Thoracic aorta (tissue), 2 donors: ENCODE data around the gene ARHGDIA. TPM values are rescaled to one million over a fixed set of nuclear protein-coding genes. Genes with fewer than 3 reads are reported as not detected.

ENCODE experiments used
- ATAC-seq: fragments of 150-250 bp; one replicate; pipeline ENCODE4 v1.8.0; 2017; ENCODE audit warnings: low read depth; ENCODE audit not compliant: insufficient number of reproducible peaks, low FRiP score
- DNase-seq: peaks from one replicate; pipeline ENCODE4 v3.0.0-alpha.2; 2020; ENCODE audit warnings: low spot score
- H3K27ac ChIP-seq, 2 donors: fragments of 200-600 bp; sonication (generic); 1 replicate in 1 of 2; 2 replicates in 1 of 2; pipeline ENCODE4 v1.5.1; 2016; ENCODE audit warnings: mild to moderate bottlenecking in 2 of 2, moderate library complexity in 2 of 2
- H3K27me3 ChIP-seq: fragments of 200-600 bp; sonication (generic); replicated peaks from 2 replicates; pipeline ENCODE4 v1.6.0; 2016; ENCODE audit warnings: mild to moderate bottlenecking; ENCODE audit not compliant: insufficient read depth
- H3K36me3 ChIP-seq: fragments of 200-600 bp; sonication (generic); one replicate; pipeline ENCODE4 v1.5.1; 2016
- H3K4me1 ChIP-seq, 2 donors: fragments of 200-600 bp; sonication (generic); 1 replicate in 1 of 2; 2 replicates in 1 of 2; pipeline versions ENCODE4 v1.5.1 to v1.6.0; 2016; ENCODE audit warnings: low read depth in 2 of 2, mild to moderate bottlenecking in 1 of 2; ENCODE audit not compliant: control insufficient read depth in 1 of 2
- H3K4me3 ChIP-seq: fragments of 200-600 bp; sonication (generic); 2 replicates; pipeline ENCODE4 v1.5.1; 2016; ENCODE audit warnings: mild to moderate bottlenecking
- H3K9me3 ChIP-seq: fragments of 200-600 bp; sonication (generic); 2 replicates; pipeline ENCODE4 v1.5.1; 2016
- CTCF ChIP-seq: fragments of 200-600 bp; sonication (generic); IDR thresholded peaks from one replicate; pipeline ENCODE4 v1.5.1; 2019; ENCODE audit warnings: antibody characterized with exemption
- total RNA-seq, 2 donors: library from RNA; depleted of rRNA; stranded (reverse); fragments of >200 nt; gene quantifications; one replicate each; pipeline versions ENCODE4 v1.1.0 to v1.2.3, GENCODE V29; 2016

ARHGDIA gene
- total RNA-seq, 2 donors from 2014 or later = 206 to 324 TPM

- peaks cover 38% of the 10 kb centered on the region for H3K36me3 ChIP-seq
- H3K4me1 ChIP-seq = peaks cover 8 to 33% of the 10 kb centered on the region in 2 donors
- no peak for DNase-seq
- no peaks in the 10 kb centered on the region for H3K9me3 ChIP-seq
- H3K27ac ChIP-seq = no peak overlapping the region
- ATAC-seq = no peak
- no peaks in the 10 kb centered on the region for H3K27me3 ChIP-seq
- H3K4me3 ChIP-seq = no peak overlapping the region
- no peak for TF ChIP-seq CTCF
Observed at GRCh38 chr17:81889602-81890001, 18.5 kb upstream of the ARHGDIA start.

GRCh38 chr17:81888988-81889595 is 18.0 kb upstream of the ARHGDIA start:
- Histone ChIP-seq H3K4me3 (no peak overlapping the region), H3K4me1 (peaks cover 8 to 38% of the 10 kb centered on the region in 2 donors), H3K36me3 (peaks cover 38% of the 10 kb centered on the region), H3K27me3 (no peaks in the 10 kb centered on the region), H3K27ac (no peak overlapping the region), H3K9me3 (no peaks in the 10 kb centered on the region)
- no peak for DNase-seq
- no peak for TF ChIP-seq CTCF
- ATAC-seq = no peak

- ATAC-seq = no peak
- DNase-seq = no peak
- H3K27me3 ChIP-seq = no peaks in the 10 kb centered on the region
- peaks cover 38% of the 10 kb centered on the region for H3K36me3 ChIP-seq
- TF ChIP-seq CTCF = no peak
- no peak overlapping the region for H3K27ac ChIP-seq
- no peaks in the 10 kb centered on the region for H3K9me3 ChIP-seq
- peaks cover 8 to 38% of the 10 kb centered on the region in 2 donors for H3K4me1 ChIP-seq
- no peak overlapping the region for H3K4me3 ChIP-seq
Observed at GRCh38 chr17:81888105-81888987, 17.2 kb upstream of the ARHGDIA start.

GRCh38 chr17:81885869-81886548 is 14.9 kb upstream of the ARHGDIA start:
- ATAC-seq = no peak

More at GRCh38 chr17:81885869-81886548, 14.9 kb upstream of the ARHGDIA start:
- TF ChIP-seq CTCF = no peak
- no peaks in the 10 kb centered on the region for H3K27me3 ChIP-seq
- H3K36me3 ChIP-seq = peaks cover 38% of the 10 kb centered on the region
- H3K4me3 ChIP-seq = no peak overlapping the region
- H3K27ac ChIP-seq = no peak overlapping the region
- no peaks in the 10 kb centered on the region for H3K9me3 ChIP-seq
- H3K4me1 ChIP-seq = peaks cover 4 to 28% of the 10 kb centered on the region in 2 donors
- no peak for DNase-seq
